ENCODE data around the gene RPL5.

Gene RPL5

GRCh38 chr1:92883297-92883696 is 51.5 kb downstream of the RPL5 start:
- no peaks in the 10 kb centered on the region for H3K27me3 Mint-ChIP-seq
- H3K36me3 Mint-ChIP-seq (ENCODE audit: low read depth): no peaks in the 10 kb centered on the region
- H3K4me3 Mint-ChIP-seq: no peak overlapping the region
- peak overlapping the region; percentile 88 for H3K27ac Mint-ChIP-seq
- peaks cover 31% of the 10 kb centered on the region for H3K4me1 Mint-ChIP-seq (ENCODE audit: low read depth)
- no peak for DNase-seq
- no peaks in the 10 kb centered on the region for H3K9me3 Mint-ChIP-seq

GRCh38 chr1:92884195-92884594 is 52.4 kb downstream of the RPL5 start:
- Mint-ChIP-seq H3K9me3 (peaks cover 3% of the 10 kb centered on the region), H3K27me3 (no peaks in the 10 kb centered on the region), H3K4me3 (no peak overlapping the region), H3K27ac (no peak overlapping the region), H3K4me1 (ENCODE audit: low read depth) (peaks cover 31% of the 10 kb centered on the region), H3K36me3 (ENCODE audit: low read depth) (no peaks in the 10 kb centered on the region)
- DNase-seq: no peak

GRCh38 chr1:92886886-92887419 is 55.1 kb downstream of the RPL5 start:
- Mint-ChIP-seq H3K4me3 (no peak overlapping the region), H3K4me1 (ENCODE audit: low read depth) (peaks cover 23% of the 10 kb centered on the region), H3K27ac (no peak overlapping the region), H3K9me3 (peaks cover 3% of the 10 kb centered on the region), H3K36me3 (ENCODE audit: low read depth) (peaks cover 5% of the 10 kb centered on the region), H3K27me3 (no peaks in the 10 kb centered on the region)
- DNase-seq: no peak

GRCh38 chr1:92887465-92887864 is 55.6 kb downstream of the RPL5 start:
- peaks cover 5% of the 10 kb centered on the region for H3K9me3 Mint-ChIP-seq
- no peak for DNase-seq
- peaks cover 5% of the 10 kb centered on the region for H3K36me3 Mint-ChIP-seq (ENCODE audit: low read depth)
- H3K4me1 Mint-ChIP-seq (ENCODE audit: low read depth): peaks cover 22% of the 10 kb centered on the region
- no peak overlapping the region for H3K4me3 Mint-ChIP-seq
- no peak overlapping the region for H3K27ac Mint-ChIP-seq
- H3K27me3 Mint-ChIP-seq: no peaks in the 10 kb centered on the region
